ENCODE data around the gene SIVA1. TPM values are rescaled to one million over a fixed set of nuclear protein-coding genes. Genes with fewer than 3 reads are reported as not detected.

Gene SIVA1
- polyA plus RNA-seq, 3 donors: 102 to 193 (median 156) TPM

- Mint-ChIP-seq H3K36me3 (peaks cover 16 to 32% of the 10 kb centered on the region in 2 donors), H3K27ac (no peak overlapping the region), H3K4me3 (no peak overlapping the region), H3K27me3 (ENCODE audit: low read depth in 3 of 3) (peaks cover 0 to 2% (median 0%) of the 10 kb centered on the region in 3 donors), H3K4me1 (peaks cover 36% of the 10 kb centered on the region), H3K9me3 (no peaks in the 10 kb centered on the region)
- 81% methylated on average over 26 of the region's 36 CpGs for WGBS (ENCODE audit: insufficient coverage)
- Histone ChIP-seq H3K4me1 (ENCODE audit: control insufficient read depth in 1 of 2, insufficient read depth in 2 of 2, low read length in 2 of 2) (peaks cover 29 to 35% of the 10 kb centered on the region in 2 donors), H4K20me1 (ENCODE audit: insufficient read depth, low read length) (peaks cover 75% of the 10 kb centered on the region), H3K4me2 (replicated peaks; ENCODE audit: extremely low read depth, low read length, poor library complexity, severe bottlenecking) (no peak overlapping the region), H3K36me3 (replicated peaks in 1 of 2; ENCODE audit: control insufficient read depth in 1 of 2, insufficient read depth in 2 of 2, low read length in 2 of 2) (peaks cover 18 to 30% of the 10 kb centered on the region in 2 donors), H3K79me2 (ENCODE audit: insufficient read depth, low read length) (peaks cover 56% of the 10 kb centered on the region), H3K9ac (ENCODE audit: insufficient read depth, low read length, poor library complexity, severe bottlenecking) (no peak overlapping the region), H3K27me3 (ENCODE audit: control insufficient read depth in 2 of 2, insufficient read depth in 2 of 2, low read length in 2 of 2) (no peaks in the 10 kb centered on the region), H3K4me3 (replicated peaks in 1 of 3; ENCODE audit: low read depth in 2 of 3, low read length in 3 of 3) (no peak overlapping the region), H3K9me3 (replicated peaks in 1 of 2; ENCODE audit: control insufficient read depth in 1 of 2, insufficient read depth in 1 of 2, low read length in 2 of 2) (no peaks in the 10 kb centered on the region), H3K27ac (ENCODE audit: low read depth in 1 of 2, low read length in 2 of 2) (peak overlapping the region in 1 of 2 donors; percentile 21), H2AFZ (ENCODE audit: insufficient read depth, low read depth, low read length, poor library complexity, severe bottlenecking) (no peak overlapping the region)
- DNase-seq: no peak
- intact Hi-C loops (cut with micrococcal nuclease): no loop called here
- no peak for TF ChIP-seq CTCF (IDR thresholded peaks at IDR 0.05)
Observed at GRCh38 chr14:104784846-104785707, 32.1 kb downstream of the SIVA1 start.

GRCh38 chr14:104785708-104786080 is 32.7 kb downstream of the SIVA1 start:
- no peaks in the 10 kb centered on the region for H3K9me3 ChIP-seq (replicated peaks in 1 of 2; ENCODE audit: control insufficient read depth in 1 of 2, insufficient read depth in 1 of 2, low read length in 2 of 2)
- H3K9ac ChIP-seq (ENCODE audit: insufficient read depth, low read length, poor library complexity, severe bottlenecking): no peak overlapping the region
- H3K79me2 ChIP-seq (ENCODE audit: insufficient read depth, low read length): peaks cover 61% of the 10 kb centered on the region
- no peaks in the 10 kb centered on the region for H3K27me3 ChIP-seq (ENCODE audit: control insufficient read depth in 2 of 2, insufficient read depth in 2 of 2, low read length in 2 of 2)
- H3K27ac ChIP-seq (ENCODE audit: low read depth in 1 of 2, low read length in 2 of 2): peak overlapping the region; percentile 21 to 77
- no peak overlapping the region for H3K4me2 ChIP-seq (replicated peaks; ENCODE audit: extremely low read depth, low read length, poor library complexity, severe bottlenecking)
- H3K4me1 Mint-ChIP-seq: peaks cover 36% of the 10 kb centered on the region
- H3K36me3 Mint-ChIP-seq: peaks cover 16 to 35% of the 10 kb centered on the region in 2 donors
- no peak for TF ChIP-seq CTCF (IDR thresholded peaks at IDR 0.05)
- no peaks in the 10 kb centered on the region for H3K9me3 Mint-ChIP-seq
- H3K27ac Mint-ChIP-seq: peak overlapping the region in 1 of 7 donors; percentile 25
- peaks cover 29 to 35% of the 10 kb centered on the region in 2 donors for H3K4me1 ChIP-seq (ENCODE audit: control insufficient read depth in 1 of 2, insufficient read depth in 2 of 2, low read length in 2 of 2)
- H3K36me3 ChIP-seq (replicated peaks in 1 of 2; ENCODE audit: control insufficient read depth in 1 of 2, insufficient read depth in 2 of 2, low read length in 2 of 2): peaks cover 20 to 30% of the 10 kb centered on the region in 2 donors
- no peak for DNase-seq
- H3K4me3 ChIP-seq (replicated peaks in 1 of 3; ENCODE audit: low read depth in 2 of 3, low read length in 3 of 3): no peak overlapping the region
- H2AFZ ChIP-seq (ENCODE audit: insufficient read depth, low read depth, low read length, poor library complexity, severe bottlenecking): no peak overlapping the region
- no peak overlapping the region for H3K4me3 Mint-ChIP-seq
- peaks cover 75% of the 10 kb centered on the region for H4K20me1 ChIP-seq (ENCODE audit: insufficient read depth, low read length)
- intact Hi-C loops (cut with micrococcal nuclease): no loop called here
- WGBS (ENCODE audit: insufficient coverage): 76% methylated on average over 13 of the region's 13 CpGs
- peaks cover 0 to 2% (median 0%) of the 10 kb centered on the region in 3 donors for H3K27me3 Mint-ChIP-seq (ENCODE audit: low read depth in 3 of 3)

All from CD14-positive monocyte (primary cell).